HCT116 (cell line): ENCODE data around the gene CNTN5. TPM values are rescaled to one million over a fixed set of nuclear protein-coding genes. Genes with fewer than 3 reads are reported as not detected.

Experiments
- ATAC-seq: fragments of 200-7000 bp; cut with Tn5 transposase; 2 replicates; pipeline ENCODE4 v1.9.1; 2020; ENCODE audit warnings: mild to moderate bottlenecking, moderate library complexity
- BruUV-seq: library from RNA; stranded (reverse); fragments of 400-500 nt; replicated peaks from 2 replicates; lab custom pipeline; 2021; lab: Mats Ljungman, UMichigan
- CTCF ChIA-PET: fragments of 300-600 bp; sonication (Branson Sonifier 250); formaldehyde crosslinking; loops from one replicate; lab custom pipeline; 2021; ENCODE audit warnings: antibody characterized with exemption; lab: Charles Lee
- POLR2A ChIA-PET: fragments of 300-600, 350-600 bp; sonication (Branson Sonifier 250); formaldehyde crosslinking; loops from one replicate; lab custom pipeline; 2021; ENCODE audit warnings: antibody characterized with exemption; lab: Charles Lee
- RAD21 ChIA-PET, 2 experiments: fragments of 300-600 bp; sonication (Branson Sonifier 250); formaldehyde crosslinking; loops; one replicate each; lab custom pipeline; 2023; ENCODE audit warnings: low total read pairs in 2 of 2; ENCODE audit not compliant: uncharacterized antibody in 2 of 2, unreplicated experiment in 2 of 2, low non-redundant PET in 1 of 2; lab: Charles Lee
- DNase-seq: peaks from one replicate; pipeline ENCODE4 v3.0.0-alpha.2; 2010; ENCODE audit warnings: low read depth, low spot score
- H2AFZ ChIP-seq: fragments of 200-600 bp; shearing (Covaris generic), sonication (generic); 2 replicates; pipeline ENCODE4 v1.6.1; 2017; ENCODE audit warnings: low read depth, mixed run types, mixed read lengths, antibody characterized with exemption, low read length; ENCODE audit not compliant: poor library complexity, severe bottlenecking
- H3K27ac ChIP-seq: 2 replicates; pipeline ENCODE4 v1.5.1; 2012; ENCODE audit warnings: low read depth, low read length
- H3K27me3 ChIP-seq: fragments of 200-600 bp; sonication (generic); 2 replicates; pipeline ENCODE4 v1.6.1; 2016; ENCODE audit warnings: mixed run types, low read length, mixed read lengths; ENCODE audit not compliant: insufficient read depth
- H3K36me3 ChIP-seq, 2 experiments: fragments of 200-500 bp in 1 of 2; fragments of 200-600 bp in 1 of 2; sonication (Bioruptor generic) in 1 of 2; sonication (generic) in 1 of 2; 2 replicates each; pipeline versions ENCODE4 v1.5.1 to v1.6.1; 2014 to 2016; ENCODE audit warnings: low read length in 2 of 2, inconsistent platforms in 1 of 2, mixed read lengths in 1 of 2, mixed run types in 1 of 2; ENCODE audit not compliant: insufficient read depth in 2 of 2, control insufficient read depth in 1 of 2
- H3K4me1 ChIP-seq, 2 experiments: fragments of 200-600 bp in 1 of 2; sonication (generic) in 1 of 2; 2 replicates each; pipeline versions ENCODE4 v1.5.1 to v1.6.1; 2012 to 2017; ENCODE audit warnings: low read length in 2 of 2, inconsistent platforms in 1 of 2, mild to moderate bottlenecking in 1 of 2, mixed read lengths in 1 of 2, mixed run types in 1 of 2, moderate library complexity in 1 of 2; ENCODE audit not compliant: insufficient read depth in 2 of 2, control insufficient read depth in 1 of 2
- H3K4me2 ChIP-seq: fragments of 200-600 bp; sonication (generic); 2 replicates; pipeline ENCODE4 v1.6.1; 2017; ENCODE audit warnings: mixed run types, low read length, mixed read lengths
- H3K4me3 ChIP-seq, 2 experiments: fragments of 200-600 bp in 1 of 2; sonication (generic) in 1 of 2; replicated peaks in 1 of 2; 2 replicates each; pipeline ENCODE4 v1.5.1; 2011 to 2016; ENCODE audit warnings: low read length in 2 of 2, control low read depth in 1 of 2, low read depth in 1 of 2, mild to moderate bottlenecking in 1 of 2, mixed read lengths in 1 of 2, mixed run types in 1 of 2
- H3K79me2 ChIP-seq: fragments of 200-600 bp; sonication (generic); 2 replicates; pipeline ENCODE4 v1.6.1; 2017; ENCODE audit warnings: mild to moderate bottlenecking, mixed run types, low read length, moderate library complexity, mixed read lengths; ENCODE audit not compliant: insufficient read depth
- H3K9ac ChIP-seq: fragments of 200-600 bp; sonication (generic); 2 replicates; pipeline ENCODE4 v1.6.1; 2016; ENCODE audit warnings: low read length, mixed read lengths
- H3K9me2 ChIP-seq: fragments of 200-600 bp; sonication (generic), shearing (Covaris generic); 2 replicates; pipeline ENCODE4 v1.6.1; 2017; ENCODE audit warnings: mixed run types, mild to moderate bottlenecking, moderate library complexity; ENCODE audit not compliant: insufficient read depth
- H3K9me3 ChIP-seq, 2 experiments: fragments of 200-500 bp in 1 of 2; fragments of 200-600 bp in 1 of 2; sonication (Bioruptor generic) in 1 of 2; sonication (generic) in 1 of 2; 2 replicates each; pipeline ENCODE4 v1.6.1; 2014 to 2017; ENCODE audit warnings: low read length in 2 of 2, mixed read lengths in 2 of 2, inconsistent platforms in 1 of 2, low read depth in 1 of 2, mild to moderate bottlenecking in 1 of 2, mixed run types in 1 of 2, moderate library complexity in 1 of 2; ENCODE audit not compliant: control insufficient read depth in 1 of 2, insufficient read depth in 1 of 2
- H4K20me1 ChIP-seq: fragments of 200-600 bp; sonication (generic), shearing (Covaris generic); 2 replicates; pipeline ENCODE4 v1.6.1; 2017; ENCODE audit warnings: mixed run types, mild to moderate bottlenecking, moderate library complexity; ENCODE audit not compliant: insufficient read depth
- EZH2phosphoT487 ChIP-seq: fragments of 200-600 bp; IDR thresholded peaks from 2 replicates; pipeline ENCODE4 v1.6.1; 2018; ENCODE audit warnings: antibody characterized with exemption, borderline replicate concordance
- POLR2AphosphoS5 ChIP-seq: IDR thresholded peaks from 2 replicates; pipeline ENCODE4 v1.6.1; 2011; ENCODE audit warnings: mild to moderate bottlenecking, low read depth, low read length, moderate library complexity
- REST ChIP-seq: IDR thresholded peaks from 2 replicates; pipeline ENCODE4 v1.6.1; 2012; ENCODE audit warnings: low read depth
- SRF ChIP-seq: IDR thresholded peaks from 2 replicates; pipeline ENCODE4 v1.6.1; 2012; ENCODE audit warnings: low read depth
- TCF7L2 ChIP-seq: IDR thresholded peaks from 2 replicates; pipeline ENCODE4 v1.7.0; 2011; ENCODE audit warnings: borderline replicate concordance, inconsistent platforms; ENCODE audit not compliant: insufficient read depth, insufficient read length; ENCODE audit errors: extremely low read depth
- YY1 ChIP-seq: IDR thresholded peaks from 2 replicates; pipeline ENCODE4 v1.6.1; 2011; ENCODE audit warnings: low read length, low read depth, moderate library complexity, mild to moderate bottlenecking; ENCODE audit not compliant: insufficient replicate concordance; ENCODE audit errors: extremely low read depth
- ZFX ChIP-seq: fragments of 450-650 bp; IDR thresholded peaks from 2 replicates; pipeline ENCODE4 v1.6.1; 2017
- intact Hi-C: fragments of 100-400 bp; cut with micrococcal nuclease; formaldehyde crosslinking; loops from 2 replicates; pipeline ENCODE4 v1.10.0; 2022
- total RNA-seq: library from RNA; stranded (reverse); gene quantifications from one replicate; pipeline ENCODE4 v1.2.1, GENCODE V29; 2021; ENCODE audit not compliant: unreplicated experiment
- TF ChIP-seq, protein P1 (sequence below): IDR thresholded peaks from 2 replicates; pipeline ENCODE4 v1.6.1; 2011; ENCODE audit warnings: mild to moderate bottlenecking, low read length, moderate library complexity; ENCODE audit not compliant: insufficient replicate concordance; ENCODE audit errors: extremely low read depth

CNTN5 gene
- total RNA-seq, 1 experiment from 2014 or later, result not detected

GRCh38 chr11:99277281-99277680 lies 256.5 kb downstream of the CNTN5 start:
- intact Hi-C loops, result no loop called here
- CTCF ChIA-PET, result no interaction called here
- RAD21 ChIA-PET, result no interaction called here
- DNase-seq (no peak), ATAC-seq (no peak)
- Histone ChIP-seq H3K27me3 (no peaks in the 10 kb centered on the region), H3K27ac (no peak overlapping the region), H3K9ac (no peak overlapping the region), H3K4me1 (no peaks in the 10 kb centered on the region), H3K79me2 (no peaks in the 10 kb centered on the region), H2AFZ (no peak overlapping the region), H3K9me3 (peaks cover 0 to 10% of the 10 kb centered on the region in 2 experiments; a peak in 1 of 4 replicates), H4K20me1 (no peaks in the 10 kb centered on the region), H3K4me2 (no peak overlapping the region), H3K9me2 (no peaks in the 10 kb centered on the region), H3K4me3 (no peak overlapping the region), H3K36me3 (no peaks in the 10 kb centered on the region)
- POLR2A ChIA-PET, result no interaction called here
- BruUV-seq, result no TSS peak
- TF ChIP-seq, protein P1, sequence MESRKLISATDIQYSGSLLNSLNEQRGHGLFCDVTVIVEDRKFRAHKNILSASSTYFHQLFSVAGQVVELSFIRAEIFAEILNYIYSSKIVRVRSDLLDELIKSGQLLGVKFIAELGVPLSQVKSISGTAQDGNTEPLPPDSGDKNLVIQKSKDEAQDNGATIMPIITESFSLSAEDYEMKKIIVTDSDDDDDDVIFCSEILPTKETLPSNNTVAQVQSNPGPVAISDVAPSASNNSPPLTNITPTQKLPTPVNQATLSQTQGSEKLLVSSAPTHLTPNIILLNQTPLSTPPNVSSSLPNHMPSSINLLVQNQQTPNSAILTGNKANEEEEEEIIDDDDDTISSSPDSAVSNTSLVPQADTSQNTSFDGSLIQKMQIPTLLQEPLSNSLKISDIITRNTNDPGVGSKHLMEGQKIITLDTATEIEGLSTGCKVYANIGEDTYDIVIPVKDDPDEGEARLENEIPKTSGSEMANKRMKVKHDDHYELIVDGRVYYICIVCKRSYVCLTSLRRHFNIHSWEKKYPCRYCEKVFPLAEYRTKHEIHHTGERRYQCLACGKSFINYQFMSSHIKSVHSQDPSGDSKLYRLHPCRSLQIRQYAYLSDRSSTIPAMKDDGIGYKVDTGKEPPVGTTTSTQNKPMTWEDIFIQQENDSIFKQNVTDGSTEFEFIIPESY, result no peak
- TF ChIP-seq POLR2AphosphoS5 (no peak), ZFX (no peak), REST (no peak), SRF (no peak), EZH2phosphoT487 (no peak), YY1 (no peak), TCF7L2 (no peak)
